Activated CD4-positive, alpha-beta T cell treated with anti-CD3 and anti-CD28 coated beads, Interleukin-2, Interleukin-4, amounts not matched to agents 100 ng/mL and 50 ng/mL, durations not matched to agents 16 hours and 8 hours (primary cell): Measurements from ENCODE around the gene JOSD2.

Source experiments
- DNase-seq: peaks from one replicate; pipeline ENCODE4 v3.0.0-alpha.2; 2020; ENCODE audit warnings: low spot score

Gene JOSD2

GRCh38 chr19:50512999-50513745, 2.2 kb upstream of the JOSD2 start:
- no peak for DNase-seq

GRCh38 chr19:50512112-50512998, 1.4 kb upstream of the JOSD2 start:
- no peak for DNase-seq

GRCh38 chr19:50510700-50511068, 307 bp downstream of the JOSD2 start:
- no peak for DNase-seq

- no peak for DNase-seq
Measured at GRCh38 chr19:50510121-50510670, 795 bp downstream of the JOSD2 start.

- no peak for DNase-seq
Measured at GRCh38 chr19:50509366-50509765, 1.6 kb downstream of the JOSD2 start.

GRCh38 chr19:50508843-50509190, 2.2 kb downstream of the JOSD2 start:
- DNase-seq, result no peak

GRCh38 chr19:50507376-50507775, 3.6 kb downstream of the JOSD2 start:
- no peak for DNase-seq

- no peak for DNase-seq
Measured at GRCh38 chr19:50506700-50507099, 4.3 kb downstream of the JOSD2 start.

GRCh38 chr19:50505856-50506611, 5.0 kb downstream of the JOSD2 start:
- DNase-seq, result no peak

GRCh38 chr19:50501568-50502475, 9.2 kb downstream of the JOSD2 start:
- DNase-seq, result no peak

GRCh38 chr19:50501186-50501567, 9.8 kb downstream of the JOSD2 start:
- DNase-seq, result no peak

- no peak for DNase-seq
Measured at GRCh38 chr19:50500753-50501151, 10.2 kb downstream of the JOSD2 start.

- DNase-seq, result no peak
Measured at GRCh38 chr19:50500060-50500752, 10.8 kb downstream of the JOSD2 start.

- no peak for DNase-seq
Measured at GRCh38 chr19:50498219-50499056, 12.6 kb downstream of the JOSD2 start.

- DNase-seq, result no peak
Measured at GRCh38 chr19:50497022-50497405, 14.0 kb downstream of the JOSD2 start.

GRCh38 chr19:50496189-50497021, 14.6 kb downstream of the JOSD2 start:
- DNase-seq, result no peak

GRCh38 chr19:50495020-50495531, 15.9 kb downstream of the JOSD2 start:
- no peak for DNase-seq

- no peak for DNase-seq
Measured at GRCh38 chr19:50494186-50495019, 16.6 kb downstream of the JOSD2 start.
